ENCODE data around the gene FGF1.

Gene FGF1

GRCh38 chr5:142542906-142543305 is 143.0 kb downstream of the FGF1 start:
- DNase-seq (ENCODE audit: low read depth in 2 of 2), result no peak
